NCI-H446 (cell line): ENCODE measurements around the gene KIAA1671.
A peak's percentile ranks its signal among the peaks of the same experiment; 100 is the strongest.

Experiments used
- DNase-seq, 2 experiments: peaks; one replicate each; lab custom pipeline; 2025; lab: John Stamatoyannopoulos, UW

Gene KIAA1671

GRCh38 chr22:25067851-25068421, 115.4 kb downstream of the KIAA1671 start:
- no peak for DNase-seq

DNA sequence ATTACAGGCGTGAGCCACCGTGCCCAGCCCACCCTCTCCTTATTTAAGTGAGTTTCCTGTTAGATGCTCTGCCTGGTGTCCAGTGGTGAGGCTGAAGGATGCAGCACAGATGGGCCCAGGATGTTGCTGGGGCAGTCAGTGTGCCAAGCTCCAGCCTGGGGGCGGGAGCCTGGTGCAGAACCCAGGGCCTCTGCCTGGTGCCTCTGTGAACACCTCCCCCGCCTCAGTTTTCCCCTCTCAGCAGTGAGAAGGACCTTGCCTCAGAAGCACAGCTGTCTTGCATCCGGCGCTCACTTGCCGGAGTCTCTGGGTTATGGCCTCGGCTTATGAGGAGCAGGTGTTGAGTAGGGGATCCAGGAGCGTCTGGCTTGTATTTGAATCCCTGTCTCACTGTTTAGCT, 116.2 kb downstream of the KIAA1671 start:
- DNase-seq: no peak

GRCh38 chr22:25069426-25069757, 116.9 kb downstream of the KIAA1671 start:
- no peak for DNase-seq

GRCh38 chr22:25069758-25070481, 117.4 kb downstream of the KIAA1671 start:
- no peak for DNase-seq

GRCh38 chr22:25070956-25071355, 118.4 kb downstream of the KIAA1671 start:
- DNase-seq: no peak

GRCh38 chr22:25071720-25072119, 119.2 kb downstream of the KIAA1671 start:
- DNase-seq: no peak

GRCh38 chr22:25072406-25072805, 119.9 kb downstream of the KIAA1671 start:
- no peak for DNase-seq

DNA sequence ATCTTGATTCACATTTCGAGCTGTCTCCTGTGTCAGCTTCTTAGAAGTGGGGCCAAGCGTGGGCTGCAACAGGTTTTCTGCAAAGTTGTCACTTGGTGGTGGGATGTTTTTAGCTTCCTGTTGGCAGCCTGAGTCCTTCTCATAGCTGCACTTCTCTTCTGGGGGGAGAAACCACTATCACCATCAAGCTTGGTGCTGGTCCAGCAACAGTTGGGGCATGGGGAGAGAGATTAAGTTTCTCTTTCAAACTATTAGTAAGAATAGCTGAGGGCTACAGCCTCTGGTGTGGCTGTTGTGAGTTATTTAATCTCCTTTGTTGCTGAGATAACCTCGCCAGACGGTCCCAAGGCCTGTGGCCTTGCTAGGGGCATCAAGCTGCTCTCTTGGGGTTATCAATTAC, 123.8 kb downstream of the KIAA1671 start:
- no peak for DNase-seq

DNA sequence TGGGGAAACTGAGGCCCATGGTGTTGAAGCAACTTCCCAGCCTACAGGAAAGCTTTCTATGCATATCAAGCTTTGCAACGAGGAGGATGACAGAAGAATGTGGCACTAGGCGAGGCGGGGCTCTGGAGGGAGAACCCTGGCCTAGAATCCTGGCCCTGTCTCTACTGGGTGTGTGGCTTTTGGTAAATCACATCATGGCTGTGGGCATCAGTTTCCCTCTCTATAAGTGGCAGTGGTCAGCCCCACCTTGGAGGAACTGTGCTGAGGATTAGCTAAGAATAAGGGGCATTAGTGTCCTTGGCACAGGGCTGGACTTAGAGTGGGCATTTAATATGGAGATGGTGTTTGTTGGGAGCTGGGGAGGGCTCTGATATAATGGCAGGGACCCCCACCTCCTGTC, 124.5 kb downstream of the KIAA1671 start:
- no peak for DNase-seq

DNA sequence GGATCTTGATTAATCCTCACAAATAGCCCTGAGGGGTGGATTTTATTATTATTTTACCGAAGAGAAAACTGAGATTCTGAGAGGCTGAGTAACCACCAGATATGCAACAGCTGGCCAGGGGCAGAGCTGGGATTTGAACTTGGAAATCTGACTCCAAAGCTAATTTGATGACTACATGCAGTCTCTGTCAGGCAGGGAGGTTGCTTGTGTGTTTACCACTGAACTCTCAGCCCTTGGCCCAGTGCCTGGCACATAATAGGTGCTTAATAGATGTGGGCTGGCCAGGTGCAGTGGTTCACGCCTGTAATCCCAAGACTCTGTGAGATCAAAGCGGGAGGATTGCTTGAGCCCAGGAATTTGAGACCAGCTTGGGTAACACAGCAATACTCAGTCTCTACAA, 125.4 kb downstream of the KIAA1671 start:
- no peak for DNase-seq

GRCh38 chr22:25078591-25078990, 126.1 kb downstream of the KIAA1671 start:
- DNase-seq: no peak

DNA sequence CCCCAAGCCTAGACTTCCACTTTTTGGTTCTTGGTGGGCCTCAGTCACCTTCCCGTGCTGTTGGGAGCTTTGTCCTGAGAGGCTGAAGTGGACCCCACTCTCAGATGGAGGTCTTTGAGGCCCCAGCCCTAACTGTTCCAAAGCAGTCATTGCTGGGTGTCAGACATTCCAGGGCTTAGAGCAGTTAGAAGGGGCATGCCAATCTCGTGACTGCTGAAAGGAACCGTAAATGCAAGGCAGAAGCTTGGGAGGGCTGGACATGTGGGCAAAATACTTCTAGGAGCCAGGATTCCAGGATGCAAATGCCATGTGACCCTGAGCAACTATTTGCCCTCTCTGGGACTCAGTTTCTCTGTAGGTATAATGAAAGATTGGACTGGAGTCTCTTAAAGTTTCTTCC, 128.3 kb downstream of the KIAA1671 start:
- no peak for DNase-seq

GRCh38 chr22:25081409-25081824, 128.9 kb downstream of the KIAA1671 start:
- peak in 1 of 2 experiments; percentile 39 for DNase-seq

DNA sequence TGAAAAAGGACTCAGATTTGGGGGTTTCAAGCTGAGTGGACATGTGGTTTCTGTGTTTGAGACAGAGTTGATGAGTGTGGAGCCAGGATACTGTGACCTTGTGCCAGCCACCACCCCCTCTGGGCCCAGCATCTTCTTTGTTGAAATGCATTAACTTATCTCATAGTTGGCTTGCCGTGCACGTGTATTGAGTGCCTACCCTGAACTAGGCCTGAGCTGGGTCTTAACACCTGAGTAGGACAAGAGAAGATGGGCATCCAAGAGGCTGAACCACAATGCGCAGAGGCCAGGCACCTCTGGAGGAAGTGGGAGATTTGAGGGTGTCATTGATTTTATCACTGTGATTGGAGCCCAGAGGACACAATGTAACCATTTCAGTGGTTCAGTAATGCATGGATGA, 129.6 kb downstream of the KIAA1671 start:
- no peak for DNase-seq

GRCh38 chr22:25083056-25083806, 130.7 kb downstream of the KIAA1671 start:
- DNase-seq: no peak

- DNase-seq: no peak
These were observed 131.3 kb downstream of the KIAA1671 start for GRCh38 chr22:25083807-25084200.

- DNase-seq: no peak
These were observed 132.0 kb downstream of the KIAA1671 start for GRCh38 chr22:25084405-25085107.

GRCh38 chr22:25085156-25085555, 132.6 kb downstream of the KIAA1671 start:
- DNase-seq: no peak

DNA sequence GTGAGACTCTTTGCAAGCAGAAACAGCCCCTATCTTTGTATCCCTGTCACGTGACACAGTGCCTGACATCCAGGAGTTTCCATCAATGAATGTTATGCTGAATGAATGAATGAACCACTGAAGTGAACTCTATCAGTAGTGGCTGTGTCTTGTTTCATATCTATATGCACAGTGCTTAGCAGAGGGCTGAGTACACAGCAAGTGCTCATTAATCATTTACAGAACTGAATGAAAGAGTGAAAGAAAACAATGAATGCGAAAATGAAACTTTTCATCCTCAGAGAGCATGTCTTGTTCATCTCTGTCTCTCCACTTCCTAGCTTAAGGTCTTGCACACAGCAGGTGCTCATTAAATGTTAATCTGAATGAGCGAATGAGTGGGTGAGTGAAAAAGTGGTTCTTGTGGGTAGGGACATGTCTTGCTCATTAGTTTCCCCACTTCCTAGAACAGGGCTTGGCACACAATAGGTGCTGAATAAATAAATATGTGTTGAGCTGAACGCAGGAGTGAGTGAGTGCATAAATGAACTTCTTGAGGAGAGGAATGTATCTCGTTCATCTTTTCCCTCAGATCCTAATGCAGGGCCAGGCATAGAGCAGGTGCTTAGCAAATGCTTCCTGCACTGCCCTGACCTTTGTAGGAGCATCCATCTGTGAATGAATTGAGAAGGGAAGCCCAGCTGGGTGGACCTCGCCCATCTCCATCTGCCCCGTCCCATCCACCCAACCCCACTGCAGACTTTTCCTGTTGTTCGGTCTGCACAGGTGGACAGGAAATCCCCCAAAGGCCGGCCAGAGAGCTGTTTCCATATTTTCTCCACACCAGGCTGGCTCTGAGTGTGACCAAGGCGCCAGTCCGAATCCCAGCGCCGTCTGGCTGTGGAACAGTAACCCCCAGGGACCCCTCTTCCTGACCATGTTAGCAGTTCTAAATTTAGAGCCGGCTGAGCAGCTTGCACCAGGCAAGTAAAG, 133.7 kb downstream of the KIAA1671 start:
- no peak for DNase-seq

DNA sequence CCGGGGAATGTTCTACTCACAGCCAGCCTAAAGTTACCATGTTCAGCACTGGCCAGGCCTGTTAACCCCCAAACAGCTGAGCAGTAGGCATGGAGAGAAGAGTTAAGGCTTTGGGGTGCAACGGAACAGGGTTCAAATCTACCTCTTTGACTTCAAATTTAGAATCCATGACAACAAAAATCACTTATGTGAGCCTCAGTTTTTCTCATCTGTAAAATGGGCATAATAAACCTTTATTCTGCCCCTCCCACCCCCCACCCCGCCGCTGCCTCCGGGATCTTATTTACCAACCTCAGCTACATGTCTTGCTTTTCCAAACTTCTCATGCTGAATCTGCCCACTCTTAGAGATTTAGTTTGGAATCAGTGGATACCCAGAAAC, 134.4 kb downstream of the KIAA1671 start:
- no peak for DNase-seq

DNA sequence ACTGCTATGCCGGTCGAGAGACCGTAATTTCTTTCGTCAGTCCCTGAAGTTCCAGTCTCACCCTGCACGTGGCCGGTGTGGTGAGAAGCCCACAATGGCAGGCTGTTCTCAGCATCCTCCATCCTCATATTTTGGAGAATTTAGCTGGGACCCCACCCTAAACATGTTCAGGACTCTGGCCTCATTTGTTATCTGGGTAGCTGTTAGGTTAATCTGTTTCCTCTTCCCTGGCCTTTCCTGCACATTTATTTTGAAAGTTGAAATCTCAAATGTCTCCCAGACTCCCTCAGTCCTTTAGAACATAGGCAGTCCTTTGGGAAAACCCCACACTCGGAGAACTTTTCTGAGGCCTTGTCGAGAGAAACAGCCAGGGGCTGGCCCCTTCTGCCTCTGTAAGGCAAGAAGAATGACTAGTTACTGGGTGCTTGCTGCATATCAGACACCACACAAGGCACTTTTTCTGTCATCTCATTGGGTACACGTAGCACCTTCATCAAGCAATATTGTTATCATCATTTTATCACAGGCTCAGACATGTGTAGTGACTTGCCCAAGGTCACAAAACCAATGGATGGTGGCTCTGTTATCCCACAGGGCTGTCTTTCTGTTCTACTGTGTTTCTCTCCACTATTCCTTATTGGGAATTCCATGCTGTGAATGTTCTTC, 137.8 kb downstream of the KIAA1671 start:
- no peak for DNase-seq
